GM04504 (cell line): Measurements from ENCODE around the gene KIF17.

Experiments used
- DNase-seq: peaks from one replicate; pipeline ENCODE4 v3.0.0-alpha.2; 2012; ENCODE audit warnings: low read depth

KIF17 gene

GRCh38 chr1:20625176-20626097 lies 92.4 kb downstream of the KIF17 start:
- no peak for DNase-seq

DNA sequence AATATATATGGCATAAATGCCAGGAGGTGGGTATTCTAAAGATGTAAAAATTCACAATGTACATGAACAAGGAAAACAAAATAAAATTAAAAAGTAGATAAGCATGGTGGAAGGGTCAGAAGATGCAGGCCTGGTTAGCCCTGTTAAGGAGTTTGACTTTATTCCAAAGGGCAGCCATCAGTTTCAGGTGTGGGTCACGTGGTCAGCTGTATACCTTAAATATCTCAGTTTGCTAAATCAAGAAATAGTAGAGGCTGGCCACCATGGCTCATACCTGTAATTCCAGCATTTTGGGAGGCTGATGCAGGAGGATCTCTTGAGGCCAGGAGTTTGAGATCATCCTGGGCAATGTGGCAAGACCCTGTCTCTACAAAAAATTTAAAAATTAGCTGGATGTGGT lies 93.1 kb downstream of the KIF17 start:
- no peak for DNase-seq

- DNase-seq, result no peak
Observed at GRCh38 chr1:20621012-20621411, 96.8 kb downstream of the KIF17 start.

DNA sequence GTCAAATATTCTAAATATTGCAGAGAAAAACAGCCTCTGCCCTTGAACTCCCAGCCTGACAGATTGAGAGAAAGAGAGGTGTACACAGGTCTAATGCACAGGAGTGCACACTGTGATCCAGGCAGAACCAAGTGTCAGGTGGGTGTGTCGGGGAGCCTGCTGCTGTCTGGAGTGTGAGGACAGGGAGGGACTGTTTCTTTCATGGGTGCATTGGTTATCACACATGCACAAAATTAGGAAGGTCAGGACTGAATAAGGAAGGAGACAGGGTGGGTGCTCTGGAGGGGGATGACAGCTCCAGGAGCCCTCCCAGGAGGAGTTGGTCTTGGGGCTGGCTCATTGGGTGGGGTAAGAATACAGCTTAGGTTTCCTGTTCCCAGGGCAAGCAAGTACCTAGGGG lies 97.8 kb downstream of the KIF17 start:
- DNase-seq, result no peak

- no peak for DNase-seq
Observed at GRCh38 chr1:20618550-20618949, 99.3 kb downstream of the KIF17 start.

DNA sequence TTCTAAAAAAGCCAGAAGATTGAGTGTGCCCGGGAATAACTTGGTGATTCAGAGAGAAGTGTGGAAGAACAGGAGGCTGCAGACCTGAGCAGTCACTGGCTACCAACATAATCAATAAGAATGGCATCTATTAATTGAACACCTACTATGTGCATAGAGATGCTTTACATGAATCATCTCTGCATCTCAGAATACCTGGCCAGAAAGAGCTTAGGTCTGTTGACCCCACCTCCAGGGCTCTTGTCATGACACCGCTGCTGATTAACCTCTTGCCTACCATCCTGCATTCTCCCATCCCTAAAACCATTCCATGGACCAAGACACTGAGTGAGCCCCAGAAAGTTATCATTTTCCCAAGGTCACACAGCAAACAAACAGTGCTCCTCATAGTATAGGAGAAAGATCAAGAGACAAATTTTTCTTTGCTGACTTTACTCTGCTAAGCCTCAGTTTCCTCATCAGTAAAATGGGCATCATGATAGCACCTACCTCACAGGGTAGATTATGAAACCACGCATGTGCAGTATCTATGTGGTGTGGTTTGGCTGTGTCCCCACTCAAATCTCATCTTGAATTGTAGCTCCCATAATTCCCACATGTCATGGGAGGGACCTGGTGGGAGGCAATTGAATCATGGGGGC lies 100.8 kb downstream of the KIF17 start:
- DNase-seq, result no peak

DNA sequence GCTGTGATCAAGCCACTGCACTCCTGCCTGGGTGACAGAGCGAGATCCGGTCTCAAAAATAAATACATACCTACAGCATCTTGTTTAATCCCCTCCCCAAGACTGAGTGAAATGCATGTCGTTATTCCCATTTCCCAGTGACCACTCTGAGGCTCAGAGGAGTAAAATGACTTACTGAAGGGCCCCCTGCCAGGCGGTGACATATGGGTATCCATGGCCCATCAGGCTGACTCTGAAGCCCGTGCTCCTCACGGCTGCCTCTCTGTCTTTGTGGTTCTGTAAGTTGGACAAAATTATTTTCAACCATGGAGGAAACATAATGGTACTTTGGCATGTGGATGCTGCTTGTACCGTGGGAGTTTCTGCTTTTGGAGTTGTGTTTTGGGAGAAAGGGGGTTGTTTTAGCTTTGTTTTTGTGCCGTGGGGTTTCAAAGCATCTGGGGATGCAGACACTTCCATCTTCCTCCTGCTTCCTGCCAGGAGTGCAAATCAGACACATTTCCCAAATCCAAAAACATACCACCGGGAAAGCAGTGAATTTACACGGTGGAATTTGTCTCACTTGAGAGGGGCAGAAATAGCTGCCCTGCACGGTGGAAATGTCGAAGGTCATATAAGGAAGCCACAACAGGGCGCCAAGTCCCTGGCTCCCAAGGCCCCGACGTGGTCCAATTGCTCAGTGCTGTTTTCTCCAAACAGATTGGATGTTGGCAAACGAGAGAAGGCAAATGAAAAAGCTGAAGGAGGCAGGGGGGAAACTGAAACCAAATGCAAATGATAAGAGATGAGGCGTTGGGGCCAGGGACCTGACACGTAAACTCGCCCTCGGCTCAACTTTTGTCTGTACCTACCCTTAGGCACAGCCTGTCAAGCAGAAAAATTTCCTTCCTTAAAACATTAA lies 101.6 kb downstream of the KIF17 start:
- DNase-seq, result no peak

DNA sequence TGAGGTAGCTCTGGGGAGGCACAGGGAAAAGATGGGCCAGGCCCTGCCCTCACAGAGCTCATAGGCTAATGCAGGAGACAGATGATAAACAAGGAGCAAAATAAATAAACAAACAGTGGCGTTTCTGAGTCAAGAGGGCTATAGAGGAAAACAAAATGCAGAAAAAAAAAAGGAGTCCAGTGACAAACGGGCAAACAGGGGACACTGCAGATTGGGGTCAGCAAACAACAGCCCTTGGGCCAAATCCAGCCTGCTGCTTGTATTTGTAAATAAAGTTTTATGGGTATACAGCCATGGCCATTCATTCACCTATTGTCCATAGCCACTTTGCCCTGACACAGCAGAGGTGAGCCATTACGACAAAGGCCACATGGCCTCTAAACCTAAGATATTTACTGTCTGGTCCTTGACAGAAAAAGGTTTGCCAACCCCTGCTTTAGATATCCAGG lies 103.7 kb downstream of the KIF17 start:
- DNase-seq, result no peak
